H9 (cell line): ENCODE results near the gene SFI1. TPM values are rescaled to one million over a fixed set of nuclear protein-coding genes. Genes with fewer than 3 reads are reported as not detected.

ENCODE experiments used
- DNase-seq: peaks from one replicate; pipeline ENCODE4 v3.0.0-alpha.2; 2017
- H2AFZ ChIP-seq: one replicate; pipeline ENCODE4 v1.6.1; 2013; ENCODE audit warnings: mild to moderate bottlenecking, low read length, control low read depth, moderate library complexity
- H2AK5ac ChIP-seq: 2 replicates; pipeline ENCODE4 v1.6.1; 2013; ENCODE audit warnings: low read length, control low read depth, mixed read lengths; ENCODE audit not compliant: insufficient read length
- H2BK120ac ChIP-seq: one replicate; pipeline ENCODE4 v1.6.1; 2013; ENCODE audit warnings: low read depth, mild to moderate bottlenecking, low read length, control low read depth, inconsistent platforms; ENCODE audit not compliant: poor library complexity, severe bottlenecking
- H2BK12ac ChIP-seq: 2 replicates; pipeline ENCODE4 v1.6.1; 2013; ENCODE audit warnings: low read length, control low read depth, mixed read lengths, low read depth; ENCODE audit not compliant: insufficient read length
- H2BK15ac ChIP-seq: 2 replicates; pipeline ENCODE4 v1.6.1; 2013; ENCODE audit warnings: low read depth, low read length, control low read depth
- H2BK20ac ChIP-seq: one replicate; pipeline ENCODE4 v1.6.1; 2013; ENCODE audit warnings: low read depth, mild to moderate bottlenecking, low read length, control low read depth, inconsistent platforms; ENCODE audit not compliant: poor library complexity, severe bottlenecking
- H2BK5ac ChIP-seq: 2 replicates; pipeline ENCODE4 v1.6.1; 2013; ENCODE audit warnings: low read length, control low read depth, mixed read lengths; ENCODE audit not compliant: insufficient read length
- H3K14ac ChIP-seq: 2 replicates; pipeline ENCODE4 v1.6.1; 2013; ENCODE audit warnings: low read length, control low read depth; ENCODE audit not compliant: insufficient read depth
- H3K18ac ChIP-seq: 2 replicates; pipeline ENCODE4 v1.6.1; 2013; ENCODE audit warnings: low read depth, mild to moderate bottlenecking, mixed read lengths, low read length, control low read depth; ENCODE audit not compliant: insufficient read length
- H3K23ac ChIP-seq: 2 replicates; pipeline ENCODE4 v1.6.1; 2013; ENCODE audit warnings: low read length, control low read depth, mixed read lengths, low read depth; ENCODE audit not compliant: insufficient read length
- H3K23me2 ChIP-seq: 2 replicates; pipeline ENCODE4 v1.6.1; 2013; ENCODE audit warnings: low read depth, mild to moderate bottlenecking, mixed read lengths, low read length, control low read depth; ENCODE audit not compliant: insufficient read length, poor library complexity, severe bottlenecking
- H3K27ac ChIP-seq: 2 replicates; pipeline ENCODE4 v1.5.1; 2013; ENCODE audit warnings: low read length, control low read depth, mixed read lengths, low read depth; ENCODE audit not compliant: insufficient read length
- H3K27me3 ChIP-seq: 2 replicates; pipeline ENCODE4 v1.6.1; 2013; ENCODE audit warnings: low read length, control low read depth, inconsistent platforms; ENCODE audit not compliant: insufficient read depth
- H3K4ac ChIP-seq: 2 replicates; pipeline ENCODE4 v1.6.1; 2013; ENCODE audit warnings: low read depth, mild to moderate bottlenecking, control low read depth, inconsistent platforms, low read length, moderate library complexity
- H3K4me1 ChIP-seq: 2 replicates; pipeline ENCODE4 v1.6.1; 2013; ENCODE audit warnings: low read length, control low read depth, inconsistent platforms; ENCODE audit not compliant: insufficient read depth
- H3K4me2 ChIP-seq: 2 replicates; pipeline ENCODE4 v1.6.1; 2013; ENCODE audit warnings: low read length, control low read depth, mixed read lengths; ENCODE audit not compliant: insufficient read length, insufficient read depth
- H3K56ac ChIP-seq: 2 replicates; pipeline ENCODE4 v1.6.1; 2013; ENCODE audit warnings: low read depth, mild to moderate bottlenecking, mixed read lengths, low read length, control low read depth; ENCODE audit not compliant: insufficient read length
- H3K79me1 ChIP-seq: 2 replicates; pipeline ENCODE4 v1.6.1; 2013; ENCODE audit warnings: low read depth, mild to moderate bottlenecking, moderate library complexity, low read length, control low read depth, inconsistent platforms; ENCODE audit not compliant: insufficient read depth, poor library complexity, severe bottlenecking
- H3K79me2 ChIP-seq: 2 replicates; pipeline ENCODE4 v1.6.1; 2013; ENCODE audit warnings: low read length, control low read depth, inconsistent platforms; ENCODE audit not compliant: insufficient read depth
- H3K9ac ChIP-seq: 2 replicates; pipeline ENCODE4 v1.6.1; 2013; ENCODE audit warnings: low read length, control low read depth, mixed read lengths; ENCODE audit not compliant: insufficient read length; ENCODE audit errors: extremely low read depth
- H3K9me3 ChIP-seq: one replicate; pipeline ENCODE4 v1.6.1; 2013; ENCODE audit warnings: low read depth, low read length, inconsistent platforms; ENCODE audit not compliant: control insufficient read depth
- H3T11ph ChIP-seq: one replicate; pipeline ENCODE4 v1.6.1; 2013; ENCODE audit warnings: mild to moderate bottlenecking, low read length, control low read depth, inconsistent platforms
- H4K20me1 ChIP-seq: one replicate; pipeline ENCODE4 v1.6.1; 2013; ENCODE audit not compliant: control insufficient read depth, insufficient read length, insufficient read depth
- H4K5ac ChIP-seq: 2 replicates; pipeline ENCODE4 v1.6.1; 2013; ENCODE audit warnings: low read depth, mild to moderate bottlenecking, mixed read lengths, low read length, control low read depth; ENCODE audit not compliant: insufficient read length
- H4K8ac ChIP-seq: replicated peaks from 2 replicates; pipeline ENCODE4 v1.6.1; 2013; ENCODE audit warnings: low read length, control low read depth, mixed read lengths, low read depth; ENCODE audit not compliant: insufficient read length
- H4K91ac ChIP-seq: 2 replicates; pipeline ENCODE4 v1.6.1; 2013; ENCODE audit warnings: low read depth, mild to moderate bottlenecking, moderate library complexity, mixed read lengths, low read length, control low read depth; ENCODE audit not compliant: insufficient read length
- H3K27ac Mint-ChIP-seq, 3 experiments: 2 replicates in 2 of 3; 3 replicates in 1 of 3; pipeline ENCODE4 v1.8.0; 2020 to 2021; ENCODE audit warnings: mixed read lengths in 3 of 3, mild to moderate bottlenecking in 1 of 3, moderate library complexity in 1 of 3
- H3K27me3 Mint-ChIP-seq: 2 replicates; pipeline ENCODE4 v1.8.0; 2021; ENCODE audit warnings: low read depth, mild to moderate bottlenecking, moderate library complexity, mixed read lengths
- H3K36me3 Mint-ChIP-seq, 3 experiments: 2 replicates in 2 of 3; 3 replicates in 1 of 3; pipeline ENCODE4 v1.8.0; 2020 to 2021; ENCODE audit warnings: low read depth in 3 of 3, mixed read lengths in 3 of 3; ENCODE audit not compliant: insufficient read depth in 1 of 3
- H3K4me1 Mint-ChIP-seq, 2 experiments: 2 replicates each; pipeline ENCODE4 v1.8.0; 2020; ENCODE audit warnings: mixed read lengths in 2 of 2
- H3K4me3 Mint-ChIP-seq, 2 experiments: 2 replicates in 1 of 2; 3 replicates in 1 of 2; pipeline ENCODE4 v1.8.0; 2020 to 2021; ENCODE audit warnings: mild to moderate bottlenecking in 2 of 2, mixed read lengths in 2 of 2, moderate library complexity in 1 of 2
- H3K9me3 Mint-ChIP-seq, 2 experiments: 2 replicates in 1 of 2; 3 replicates in 1 of 2; pipeline ENCODE4 v1.8.0; 2020; ENCODE audit warnings: mild to moderate bottlenecking in 2 of 2, mixed read lengths in 2 of 2, moderate library complexity in 1 of 2
- CTCF ChIP-seq: fragments of 200-600 bp; sonication (generic); conservative IDR thresholded peaks from 3 replicates; pipeline ENCODE4 v1.8.0; 2021; ENCODE audit warnings: antibody characterized with exemption, mild to moderate bottlenecking
- WGBS: extraction: QIAGEN DNeasy Blood & Tissue Kit; methylation state at CpG from one replicate; pipeline ENCODE4 v1.1.7; 2013; ENCODE audit warnings: missing lambda C conversion rate, low lambda C conversion rate, mixed read lengths; ENCODE audit not compliant: insufficient read length; ENCODE audit errors: extremely low coverage; 5-methylcytosine and 5-hydroxymethylcytosine counted together
- total RNA-seq: library from RNA; stranded (reverse); gene quantifications from 2 replicates; pipeline ENCODE4 v1.2.1, GENCODE V29; 2021

SFI1 gene
- total RNA-seq, 1 experiment from 2014 or later: 26.4 TPM

GRCh38 chr22:31646186-31647019, 150.1 kb downstream of the SFI1 start:
- H3K4me3 Mint-ChIP-seq: no peak overlapping the region
- no peak overlapping the region for H4K5ac ChIP-seq
- no peak for TF ChIP-seq CTCF
- no peak overlapping the region for H2AFZ ChIP-seq
- H3K56ac ChIP-seq: no peak overlapping the region
- H3K14ac ChIP-seq: no peak overlapping the region
- peaks cover 2% of the 10 kb centered on the region; the same call in 1 of the 2 replicates for H3K4me1 ChIP-seq
- no peak for DNase-seq
- H3K79me2 ChIP-seq: no peaks in the 10 kb centered on the region
- H3K9me3 Mint-ChIP-seq: no peaks in the 10 kb centered on the region
- no peak overlapping the region for H3K23ac ChIP-seq
- H2BK5ac ChIP-seq: no peak overlapping the region
- no peak overlapping the region for H3K18ac ChIP-seq
- peak overlapping the region in 2 of 3 experiments; percentile 44 to 49; a peak in 3 of 7 replicates for H3K27ac Mint-ChIP-seq
- H3K27me3 ChIP-seq: no peaks in the 10 kb centered on the region
- no peak overlapping the region for H2BK20ac ChIP-seq
- H3K27me3 Mint-ChIP-seq: no peaks in the 10 kb centered on the region
- no peak overlapping the region for H3K27ac ChIP-seq
- no peak overlapping the region for H3K4me2 ChIP-seq
- peaks cover 14 to 55% (median 55%) of the 10 kb centered on the region in 3 experiments; a peak in 6 of 7 replicates for H3K36me3 Mint-ChIP-seq
- no peaks in the 10 kb centered on the region for H3K79me1 ChIP-seq
- H3K9me3 ChIP-seq: no peaks in the 10 kb centered on the region
- peaks cover 17 to 25% of the 10 kb centered on the region in 2 experiments for H3K4me1 Mint-ChIP-seq
- no peak overlapping the region for H2BK15ac ChIP-seq
- H3K9ac ChIP-seq: no peak overlapping the region
- no peak overlapping the region for H3K4ac ChIP-seq
- H2BK12ac ChIP-seq: no peak overlapping the region
- H4K91ac ChIP-seq: no peak overlapping the region
- no peaks in the 10 kb centered on the region for H3K23me2 ChIP-seq
- WGBS: no CpG with 5 or more reads among the region's 6 CpGs
- H4K8ac ChIP-seq: no peak overlapping the region
- H2AK5ac ChIP-seq: no peak overlapping the region
- no peaks in the 10 kb centered on the region for H4K20me1 ChIP-seq
- H2BK120ac ChIP-seq: no peak overlapping the region
- H3T11ph ChIP-seq: no peak overlapping the region
